Activated B cell treated with CpG ODN at 0.5 μM for 24 hours (primary cell): Measurements from ENCODE around the gene AGBL4. TPM values are rescaled to one million over a fixed set of nuclear protein-coding genes. Genes with fewer than 3 reads are reported as not detected.

Source experiments
- ATAC-seq: fragments of 200-7000 bp; cut with Tn5 transposase; one replicate; pipeline ENCODE4 v1.10.0; 2021; ENCODE audit warnings: low read depth, mild to moderate bottlenecking, moderate library complexity
- CTCF ChIA-PET: fragments of 350-600 bp; sonication (Branson Sonifier 250); formaldehyde crosslinking; loops from one replicate; lab custom pipeline; 2021; ENCODE audit warnings: antibody characterized with exemption; lab: Charles Lee
- POLR2A ChIA-PET: fragments of 350-600 bp; sonication (Branson Sonifier 250); formaldehyde crosslinking; loops from one replicate; lab custom pipeline; 2021; ENCODE audit warnings: antibody characterized with exemption; lab: Charles Lee
- DNase-seq: peaks from one replicate; pipeline ENCODE4 v3.0.0; 2022
- H3K27ac Mint-ChIP-seq: one replicate; pipeline ENCODE4 v1.8.0; 2020; ENCODE audit warnings: mixed read lengths
- H3K27me3 Mint-ChIP-seq: one replicate; pipeline ENCODE4 v1.8.0; 2021; ENCODE audit warnings: mixed read lengths
- H3K36me3 Mint-ChIP-seq: one replicate; pipeline ENCODE4 v1.8.0; 2021; ENCODE audit warnings: low read depth, mixed read lengths
- H3K4me1 Mint-ChIP-seq: one replicate; pipeline ENCODE4 v1.8.0; 2021; ENCODE audit warnings: mixed read lengths
- H3K4me3 Mint-ChIP-seq: one replicate; pipeline ENCODE4 v1.8.0; 2020; ENCODE audit warnings: mild to moderate bottlenecking, mixed read lengths
- H3K9me3 Mint-ChIP-seq: one replicate; pipeline ENCODE4 v1.8.0; 2020; ENCODE audit warnings: mixed read lengths
- intact Hi-C: fragments of 100-400 bp; cut with micrococcal nuclease; formaldehyde crosslinking; loops from one replicate; pipeline ENCODE4 v1.15.1; 2024
- total RNA-seq: library from RNA; stranded (reverse); gene quantifications from 2 replicates; pipeline ENCODE4 v1.2.3, GENCODE V29; 2022
- TF ChIP-seq, protein P1 (sequence below): fragments of 200-600 bp; IDR thresholded peaks from one replicate; pipeline ENCODE4 v1.8.0; 2022; ENCODE audit warnings: antibody characterized with exemption, mild to moderate bottlenecking

The AGBL4 gene
- total RNA-seq, 1 donor from 2014 or later = 0.24 TPM

- Mint-ChIP-seq H3K27me3 (peaks cover 8% of the 10 kb centered on the region), H3K36me3 (no peaks in the 10 kb centered on the region), H3K9me3 (no peaks in the 10 kb centered on the region), H3K27ac (no peak overlapping the region), H3K4me3 (no peak overlapping the region), H3K4me1 (no peaks in the 10 kb centered on the region)
- intact Hi-C loops = no loop called here
- CTCF ChIA-PET = no interaction called here
- no peak for ATAC-seq
- no peak for DNase-seq
- POLR2A ChIA-PET = no interaction called here
- TF ChIP-seq, protein P1, sequence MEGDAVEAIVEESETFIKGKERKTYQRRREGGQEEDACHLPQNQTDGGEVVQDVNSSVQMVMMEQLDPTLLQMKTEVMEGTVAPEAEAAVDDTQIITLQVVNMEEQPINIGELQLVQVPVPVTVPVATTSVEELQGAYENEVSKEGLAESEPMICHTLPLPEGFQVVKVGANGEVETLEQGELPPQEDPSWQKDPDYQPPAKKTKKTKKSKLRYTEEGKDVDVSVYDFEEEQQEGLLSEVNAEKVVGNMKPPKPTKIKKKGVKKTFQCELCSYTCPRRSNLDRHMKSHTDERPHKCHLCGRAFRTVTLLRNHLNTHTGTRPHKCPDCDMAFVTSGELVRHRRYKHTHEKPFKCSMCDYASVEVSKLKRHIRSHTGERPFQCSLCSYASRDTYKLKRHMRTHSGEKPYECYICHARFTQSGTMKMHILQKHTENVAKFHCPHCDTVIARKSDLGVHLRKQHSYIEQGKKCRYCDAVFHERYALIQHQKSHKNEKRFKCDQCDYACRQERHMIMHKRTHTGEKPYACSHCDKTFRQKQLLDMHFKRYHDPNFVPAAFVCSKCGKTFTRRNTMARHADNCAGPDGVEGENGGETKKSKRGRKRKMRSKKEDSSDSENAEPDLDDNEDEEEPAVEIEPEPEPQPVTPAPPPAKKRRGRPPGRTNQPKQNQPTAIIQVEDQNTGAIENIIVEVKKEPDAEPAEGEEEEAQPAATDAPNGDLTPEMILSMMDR = no peak
Measured at GRCh38 chr1:48882020-48882419, 1141.7 kb downstream of the AGBL4 start.

DNA sequence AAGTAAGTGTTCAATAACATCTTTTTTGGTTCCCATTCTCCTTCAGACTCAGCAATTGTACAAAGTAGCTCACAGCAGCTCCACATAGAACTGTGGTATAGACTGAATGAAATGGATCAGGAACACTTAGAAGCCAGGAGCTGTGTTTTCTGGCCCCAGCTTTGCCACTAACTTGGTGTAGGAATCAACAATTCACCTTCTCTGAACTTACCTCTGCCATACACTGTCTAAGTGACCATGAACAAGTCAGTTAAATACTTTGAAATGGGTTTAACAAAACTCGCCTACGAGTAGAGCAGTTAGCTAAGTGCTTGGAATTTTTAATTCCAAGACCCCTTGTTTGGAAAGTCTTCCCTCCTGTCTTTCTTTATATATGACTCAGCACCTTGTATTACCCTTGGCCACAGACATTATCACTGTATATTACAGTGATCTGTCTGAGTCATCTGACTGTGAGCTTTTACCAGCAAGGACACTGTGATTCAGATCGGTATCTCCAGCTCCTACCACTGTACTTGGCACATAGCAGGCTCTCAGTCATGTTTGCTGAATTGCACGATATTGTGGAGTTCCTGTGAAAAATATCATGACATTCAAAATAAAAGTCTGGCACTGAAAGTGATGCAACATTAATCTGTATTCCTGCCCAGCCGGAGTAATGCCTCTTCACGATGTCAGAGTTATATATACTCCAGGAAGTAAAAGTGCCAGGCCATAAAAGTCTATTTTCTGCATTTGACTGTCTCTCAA is 1145.4 kb downstream of the AGBL4 start:
- ChIA-PET CTCF (interaction anchor here (2.3 kb wide), 1 partner anchor 8 kb away, joined by 11 read pairs; no protein-coding TSS in a partner anchor), POLR2A (no interaction called here)
- DNase-seq (no peak), ATAC-seq (no peak)
- intact Hi-C loops = no loop called here
- TF ChIP-seq, protein P1 = no peak
- Mint-ChIP-seq H3K9me3 (no peaks in the 10 kb centered on the region), H3K4me1 (no peaks in the 10 kb centered on the region), H3K27me3 (peaks cover 9% of the 10 kb centered on the region), H3K27ac (no peak overlapping the region), H3K4me3 (no peak overlapping the region), H3K36me3 (no peaks in the 10 kb centered on the region)

DNA sequence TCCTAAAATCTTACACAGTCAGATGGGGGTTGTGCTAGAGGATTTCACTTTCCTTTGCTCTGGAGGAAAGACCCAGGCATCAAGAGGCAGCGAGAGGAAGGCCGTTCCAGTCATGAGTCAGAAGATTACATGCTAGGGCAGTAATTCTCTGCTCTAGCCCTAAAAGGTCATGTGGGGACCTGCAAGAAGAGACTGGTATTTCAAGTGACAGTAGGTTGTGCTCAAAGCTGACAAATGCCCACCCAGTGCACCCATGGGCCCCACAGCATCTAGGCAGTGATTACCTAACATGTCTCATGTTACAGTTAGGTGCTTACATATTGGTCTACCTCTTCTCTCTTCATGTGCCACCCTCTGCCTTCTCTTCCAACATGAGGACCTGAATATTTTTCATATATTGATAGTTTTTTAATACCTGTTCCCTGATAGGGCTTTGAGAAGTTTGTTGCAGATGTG is 1147.4 kb downstream of the AGBL4 start:
- ATAC-seq = no peak
- no peak overlapping the region for H3K27ac Mint-ChIP-seq
- TF ChIP-seq, protein P1 = no peak
- H3K9me3 Mint-ChIP-seq = no peaks in the 10 kb centered on the region
- H3K27me3 Mint-ChIP-seq = peaks cover 11% of the 10 kb centered on the region
- ChIA-PET POLR2A (no interaction called here), CTCF (no interaction called here)
- DNase-seq = no peak
- intact Hi-C loops = no loop called here
- no peaks in the 10 kb centered on the region for H3K4me1 Mint-ChIP-seq
- no peaks in the 10 kb centered on the region for H3K36me3 Mint-ChIP-seq
- no peak overlapping the region for H3K4me3 Mint-ChIP-seq

DNA sequence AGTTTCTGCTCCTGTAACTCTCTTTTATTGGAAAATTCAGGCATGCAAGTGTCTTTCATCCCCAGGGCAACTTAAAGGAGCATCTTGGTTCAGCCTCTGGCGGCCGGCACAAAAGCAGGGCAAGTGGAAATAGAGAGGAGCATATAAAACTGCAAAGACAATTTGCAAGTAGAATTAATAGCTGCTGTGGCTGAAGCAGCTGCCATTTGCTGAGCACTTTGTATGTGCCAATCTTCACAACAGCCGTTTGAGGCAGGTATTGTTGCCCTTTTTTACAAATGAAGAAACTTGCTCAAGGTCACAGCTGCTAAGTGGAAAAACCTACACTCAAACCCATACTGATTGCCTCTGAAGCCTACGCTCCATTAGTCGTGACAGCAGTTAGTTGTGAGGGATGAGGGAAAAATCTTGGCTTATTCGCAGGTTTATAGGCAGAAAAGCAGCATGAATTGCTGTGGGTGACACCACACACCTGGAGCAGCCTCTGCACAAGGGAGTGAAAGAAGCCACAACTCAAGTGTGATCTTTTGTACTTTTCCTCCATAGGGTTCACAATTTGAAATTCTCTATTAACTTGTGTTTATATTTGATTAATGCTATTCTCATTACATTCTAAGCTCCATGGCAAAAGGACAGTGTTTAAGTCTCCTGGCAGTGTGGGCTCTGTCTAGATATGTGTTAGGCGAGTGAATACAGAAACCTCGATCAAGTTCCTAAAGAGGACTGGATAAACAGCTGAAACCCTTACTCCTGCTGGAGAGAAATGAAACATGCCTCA is 1148.0 kb downstream of the AGBL4 start:
- Mint-ChIP-seq H3K36me3 (no peaks in the 10 kb centered on the region), H3K4me1 (no peaks in the 10 kb centered on the region), H3K27me3 (peaks cover 11% of the 10 kb centered on the region), H3K9me3 (no peaks in the 10 kb centered on the region), H3K4me3 (no peak overlapping the region), H3K27ac (no peak overlapping the region)
- POLR2A ChIA-PET = no interaction called here
- ATAC-seq (no peak), DNase-seq (no peak)
- intact Hi-C loops = no loop called here
- CTCF ChIA-PET = no interaction called here
- TF ChIP-seq, protein P1 = no peak

- ChIA-PET POLR2A (no interaction called here), CTCF (no interaction called here)
- H3K4me3 Mint-ChIP-seq = no peak overlapping the region
- no peak for DNase-seq
- TF ChIP-seq, protein P1 = no peak
- intact Hi-C loops = no loop called here
- no peak for ATAC-seq
- H3K9me3 Mint-ChIP-seq = no peaks in the 10 kb centered on the region
- H3K4me1 Mint-ChIP-seq = no peaks in the 10 kb centered on the region
- no peak overlapping the region for H3K27ac Mint-ChIP-seq
- no peaks in the 10 kb centered on the region for H3K36me3 Mint-ChIP-seq
- H3K27me3 Mint-ChIP-seq = peaks cover 7% of the 10 kb centered on the region
Measured at GRCh38 chr1:48873944-48874343, 1149.8 kb downstream of the AGBL4 start.
